Measurements from ENCODE around the gene STAT1.

The STAT1 gene

DNA sequence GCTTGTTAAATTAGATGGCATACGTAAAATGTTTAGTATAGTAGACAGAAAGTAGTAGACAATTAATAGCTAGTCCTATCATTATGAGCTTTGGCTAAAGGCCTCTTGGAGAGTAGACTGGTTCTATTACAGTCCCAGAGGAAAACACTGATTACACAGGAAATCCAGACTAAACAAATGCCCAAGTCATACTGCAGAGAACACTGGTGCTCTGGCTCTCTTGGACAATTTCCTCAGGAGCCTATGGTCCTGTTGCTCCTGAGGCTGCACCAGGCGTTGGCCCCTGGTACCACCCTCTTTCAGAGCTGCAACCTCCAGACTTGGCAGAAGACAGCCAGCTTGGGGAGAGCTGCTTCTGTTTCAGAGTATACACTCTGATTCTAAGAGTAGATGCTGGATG, 41.8 kb downstream of the STAT1 start:
- TF ChIP-seq CTCF (IDR thresholded peaks at IDR 0.05; ENCODE audit: borderline replicate concordance, control extremely low read depth, extremely low read depth, insufficient read depth, missing control alignments) = no peak
- in situ Hi-C loops (cut with MboI; ENCODE audit: low sequenced_read_pairs, unreplicated experiment) = no loop called here
- peak; percentile 3 for DNase-seq (ENCODE audit: low spot score)

DNA sequence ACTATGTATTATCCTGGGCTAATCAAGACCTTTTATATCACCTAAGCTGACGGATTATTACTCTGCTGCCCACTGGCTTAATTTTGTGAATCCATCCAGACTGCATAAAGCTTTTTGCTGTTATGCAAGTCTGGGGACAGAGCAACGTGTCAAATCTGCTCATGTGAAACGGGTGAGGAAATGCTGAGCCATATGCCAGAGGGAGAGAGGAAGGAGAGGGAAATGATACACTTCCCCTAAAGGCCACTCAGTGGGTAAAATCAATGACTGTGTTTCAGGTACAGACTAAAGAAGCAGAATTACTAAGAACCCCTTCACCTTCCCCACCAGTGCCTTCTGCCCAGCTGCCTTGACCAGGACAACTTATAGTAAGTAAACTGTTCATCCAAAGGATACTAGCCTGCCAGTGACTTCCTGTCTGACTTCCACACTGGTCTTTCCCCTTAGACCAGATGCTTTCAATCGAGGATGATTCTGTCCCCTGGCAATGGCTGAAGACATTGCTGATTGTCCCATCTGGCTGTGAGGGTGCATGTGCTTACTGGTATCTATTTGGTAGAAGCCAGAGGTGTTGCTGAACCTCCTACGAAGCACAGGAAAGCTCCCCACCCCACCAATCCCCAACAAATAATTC, 43.0 kb downstream of the STAT1 start:
- DNase-seq (ENCODE audit: low spot score) = no peak
- in situ Hi-C loops (cut with MboI; ENCODE audit: low sequenced_read_pairs, unreplicated experiment) = no loop called here

DNA sequence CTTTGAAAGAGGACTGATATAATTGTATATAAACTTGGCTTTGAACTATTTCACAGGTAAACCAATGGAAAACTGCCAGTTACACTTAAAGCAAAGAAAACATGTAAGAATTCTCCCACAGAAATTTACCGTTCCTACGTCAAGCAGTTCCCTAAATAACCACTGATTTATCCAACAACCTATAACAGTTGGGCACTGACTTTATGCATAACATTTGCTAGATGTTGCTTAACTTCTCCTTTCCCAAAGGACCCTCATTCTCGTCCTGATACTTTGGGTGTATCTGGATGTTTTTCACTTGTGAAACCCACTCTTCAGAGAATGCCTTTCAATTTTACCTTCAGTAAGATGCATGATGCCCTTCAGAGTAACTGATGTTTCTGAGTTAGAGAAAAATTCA, 43.8 kb downstream of the STAT1 start:
- in situ Hi-C loops (cut with MboI; ENCODE audit: low sequenced_read_pairs, unreplicated experiment) = no loop called here
- no peak for DNase-seq (ENCODE audit: low spot score)
- TF ChIP-seq CTCF (IDR thresholded peaks at IDR 0.05; ENCODE audit: borderline replicate concordance, control extremely low read depth, extremely low read depth, insufficient read depth, missing control alignments) = no peak

More for the DNA sequence above, 43.0 kb downstream of the STAT1 start:
- TF ChIP-seq CTCF (IDR thresholded peaks at IDR 0.05; ENCODE audit: borderline replicate concordance, control extremely low read depth, extremely low read depth, insufficient read depth, missing control alignments) = no peak

DNA sequence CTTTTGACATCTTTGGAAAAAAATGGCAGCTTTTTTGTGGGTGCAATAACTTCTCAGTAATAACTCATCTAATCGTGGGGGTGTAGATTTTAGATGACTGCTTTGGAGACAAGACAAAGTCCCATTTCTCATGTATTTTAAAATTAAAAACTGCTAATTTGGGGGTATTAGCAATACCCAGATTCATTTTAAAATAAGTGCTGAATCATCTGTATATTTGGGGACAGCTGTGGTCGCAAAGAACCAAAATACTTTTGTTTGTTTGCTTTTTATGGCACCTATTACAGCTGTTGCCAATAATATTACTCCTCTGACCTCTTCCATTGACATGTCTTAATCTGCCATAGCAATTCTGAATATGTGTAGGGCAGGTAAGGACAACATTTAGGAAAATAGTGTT, 45.4 kb downstream of the STAT1 start:
- DNase-seq (ENCODE audit: low spot score) = no peak
- TF ChIP-seq CTCF (IDR thresholded peaks at IDR 0.05; ENCODE audit: borderline replicate concordance, control extremely low read depth, extremely low read depth, insufficient read depth, missing control alignments) = no peak
- in situ Hi-C loops (cut with MboI; ENCODE audit: low sequenced_read_pairs, unreplicated experiment) = no loop called here

DNA sequence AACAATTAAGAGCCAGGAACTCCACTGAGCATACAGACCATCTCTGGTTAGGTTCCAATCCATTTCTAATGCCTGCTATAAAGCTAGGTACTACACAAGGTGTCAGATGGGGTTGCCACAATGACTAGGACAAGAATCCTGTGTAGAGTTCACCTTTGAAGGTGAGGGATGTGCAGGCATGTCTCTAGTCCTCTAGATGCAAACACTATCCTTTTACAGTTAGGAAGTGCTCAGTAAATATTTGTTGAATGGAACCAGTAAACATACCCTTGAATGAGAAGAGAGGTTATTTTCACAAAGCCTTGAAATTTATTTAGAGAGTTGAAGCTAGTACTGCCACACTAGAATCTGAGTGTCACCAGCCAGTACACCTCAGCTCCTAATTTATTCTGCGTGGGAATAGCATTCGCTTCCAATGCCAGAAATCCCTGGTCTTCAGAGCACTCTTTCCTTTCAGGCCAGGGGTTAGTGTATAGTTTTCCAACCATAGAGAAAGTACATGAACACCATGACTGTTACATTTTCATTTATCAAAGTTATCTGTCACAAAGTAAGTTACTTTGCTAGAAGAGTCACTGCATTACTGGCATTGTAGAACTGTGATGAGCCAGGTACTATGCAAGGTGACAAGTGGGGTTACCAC, 48.3 kb downstream of the STAT1 start:
- no peak for DNase-seq (ENCODE audit: low spot score)
- in situ Hi-C loops (cut with MboI; ENCODE audit: low sequenced_read_pairs, unreplicated experiment) = no loop called here

DNA sequence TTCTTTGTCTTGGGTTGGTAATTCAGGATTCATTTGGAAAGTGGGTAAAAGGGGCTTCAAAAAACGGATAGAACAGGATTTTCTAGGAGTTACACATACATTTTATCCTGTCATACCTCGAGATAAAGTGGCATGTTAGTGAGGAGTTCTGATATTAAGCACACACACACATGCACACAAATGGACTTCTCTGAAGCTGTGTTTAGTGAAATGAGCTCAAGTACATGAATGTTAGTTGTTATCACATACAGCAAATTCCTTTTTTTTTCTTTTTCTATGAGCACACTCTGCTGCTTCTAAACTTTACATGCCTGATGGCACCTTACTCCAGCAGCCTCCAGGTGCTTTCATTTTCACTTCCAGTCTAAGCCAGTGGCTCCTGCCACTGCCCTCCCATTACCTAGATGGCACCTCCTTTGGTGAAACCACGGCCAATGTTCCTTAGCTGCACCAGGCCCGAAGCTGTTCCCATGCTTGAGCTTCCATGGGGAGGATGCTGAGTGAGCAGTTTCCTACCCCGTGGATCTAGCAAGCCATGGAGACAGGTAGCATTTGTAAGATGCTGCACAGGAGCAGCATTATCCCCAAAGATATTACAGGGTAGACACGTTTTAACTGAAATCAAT, 49.7 kb downstream of the STAT1 start:
- in situ Hi-C loops (cut with MboI; ENCODE audit: low sequenced_read_pairs, unreplicated experiment) = no loop called here
- no peak for DNase-seq (ENCODE audit: low spot score)
- no peak for TF ChIP-seq CTCF (IDR thresholded peaks at IDR 0.05; ENCODE audit: borderline replicate concordance, control extremely low read depth, extremely low read depth, insufficient read depth, missing control alignments)

More for the DNA sequence above, 48.3 kb downstream of the STAT1 start:
- no peak for TF ChIP-seq CTCF (IDR thresholded peaks at IDR 0.05; ENCODE audit: borderline replicate concordance, control extremely low read depth, extremely low read depth, insufficient read depth, missing control alignments)
